SK-N-SH (cell line): ENCODE data around the gene MRM1. TPM values are rescaled to one million over a fixed set of nuclear protein-coding genes. Genes with fewer than 3 reads are reported as not detected.

Experiments
- CTCF ChIA-PET: fragments of 300-600, 350-600 bp; formaldehyde crosslinking; extraction: SDS; loops from one replicate; lab custom pipeline; 2021; lab: Yijun Ruan, JAX
- POLR2A ChIA-PET: fragments of 350-600 bp; sonication (Branson Sonifier 250); formaldehyde crosslinking; extraction: SDS; loops from one replicate; lab custom pipeline; 2020; ENCODE audit warnings: antibody characterized with exemption, inconsistent platforms; lab: Yijun Ruan, JAX
- DNase-seq: peaks from one replicate; pipeline ENCODE4 v3.0.0; 2012
- H2AFZ ChIP-seq: fragments of 200-600 bp; sonication (generic); 2 replicates; pipeline ENCODE4 v1.8.1; 2016; ENCODE audit warnings: antibody characterized with exemption, mild to moderate bottlenecking, low read depth
- H3F3A ChIP-seq: fragments of 200-600 bp; sonication (generic); replicated peaks from 2 replicates; pipeline ENCODE3; 2016; ENCODE audit warnings: antibody characterized with exemption, mild to moderate bottlenecking; ENCODE audit not compliant: insufficient read depth
- H3K27ac ChIP-seq, 2 experiments: fragments of 200-500 bp in 1 of 2; fragments of 200-600 bp in 1 of 2; sonication (Bioruptor generic) in 1 of 2; sonication (generic), shearing (Covaris generic) in 1 of 2; 2 replicates each; pipeline versions ENCODE4 v1.5.1 to v1.6.1; 2014 to 2016; ENCODE audit warnings: low read depth in 2 of 2, inconsistent platforms in 1 of 2, low read length in 1 of 2, mild to moderate bottlenecking in 1 of 2, mixed read lengths in 1 of 2
- H3K27me3 ChIP-seq: fragments of 200-600 bp; sonication (generic), shearing (Covaris generic); 2 replicates; pipeline ENCODE4 v1.6.1; 2016; ENCODE audit warnings: mixed run types; ENCODE audit not compliant: insufficient read depth
- H3K36me3 ChIP-seq, 2 experiments: fragments of 200-500 bp in 1 of 2; fragments of 200-600 bp in 1 of 2; sonication (Bioruptor generic) in 1 of 2; sonication (generic) in 1 of 2; replicated peaks in 1 of 2; 2 replicates each; pipeline versions ENCODE3 to v1.5.1; 2014 to 2016; ENCODE audit warnings: low read length in 1 of 2, mild to moderate bottlenecking in 1 of 2; ENCODE audit not compliant: insufficient read depth in 2 of 2, control insufficient read depth in 1 of 2
- H3K4me1 ChIP-seq, 2 experiments: fragments of 200-500 bp in 1 of 2; fragments of 200-600 bp in 1 of 2; sonication (Bioruptor generic) in 1 of 2; sonication (generic), shearing (Covaris generic) in 1 of 2; 2 replicates each; pipeline versions ENCODE4 v1.5.1 to v1.6.1; 2014 to 2016; ENCODE audit warnings: low read depth in 1 of 2, low read length in 1 of 2, mixed run types in 1 of 2; ENCODE audit not compliant: insufficient read depth in 2 of 2, control insufficient read depth in 1 of 2
- H3K4me2 ChIP-seq: fragments of 200-600 bp; sonication (generic), shearing (Covaris generic); 2 replicates; pipeline ENCODE4 v1.6.1; 2017; ENCODE audit warnings: mixed run types
- H3K4me3 ChIP-seq, 2 experiments: fragments of 200-500 bp in 1 of 2; fragments of 200-600 bp in 1 of 2; sonication (Bioruptor generic) in 1 of 2; sonication (generic), shearing (Covaris generic) in 1 of 2; 2 replicates each; pipeline versions ENCODE4 v1.5.1 to v1.8.1; 2014 to 2016; ENCODE audit warnings: low read depth in 2 of 2, inconsistent platforms in 1 of 2, low read length in 1 of 2, mild to moderate bottlenecking in 1 of 2, mixed read lengths in 1 of 2, moderate library complexity in 1 of 2
- H3K79me2 ChIP-seq: fragments of 200-600 bp; sonication (generic); 2 replicates; pipeline ENCODE4 v1.8.1; 2017; ENCODE audit warnings: mild to moderate bottlenecking; ENCODE audit not compliant: insufficient read depth
- H3K9ac ChIP-seq: fragments of 200-600 bp; sonication (generic); 2 replicates; pipeline ENCODE4 v1.6.1; 2017; ENCODE audit warnings: mixed run types
- H3K9me2 ChIP-seq: fragments of 200-600 bp; sonication (generic); 2 replicates; pipeline ENCODE4 v1.6.1; 2017; ENCODE audit warnings: mixed run types
- H3K9me3 ChIP-seq: fragments of 200-600 bp; sonication (generic); 2 replicates; pipeline ENCODE4 v1.6.1; 2017; ENCODE audit warnings: mixed run types, mild to moderate bottlenecking, moderate library complexity
- H4K20me1 ChIP-seq: fragments of 200-600 bp; sonication (generic); 2 replicates; pipeline ENCODE4 v1.6.1; 2017; ENCODE audit warnings: mild to moderate bottlenecking, mixed run types; ENCODE audit not compliant: insufficient read depth
- CHD2 ChIP-seq: fragments of 150-350 bp; IDR thresholded peaks from 2 replicates; pipeline ENCODE4 v1.6.1; 2018; ENCODE audit warnings: low read length; ENCODE audit not compliant: partially characterized antibody
- EP300 ChIP-seq, 2 experiments: IDR thresholded peaks; 2 replicates each; pipeline versions ENCODE4 v1.4.0 to v1.6.1; 2012; ENCODE audit warnings: borderline replicate concordance in 1 of 2, low read depth in 1 of 2, low read length in 1 of 2
- EZH2phosphoT487 ChIP-seq: fragments of 200-600 bp; sonication (generic); IDR thresholded peaks from 2 replicates; pipeline ENCODE4 v1.6.1; 2017; ENCODE audit warnings: low read depth, mixed run types, mild to moderate bottlenecking, antibody characterized with exemption, moderate library complexity, borderline replicate concordance
- FOSL2 ChIP-seq: IDR thresholded peaks from 2 replicates; pipeline ENCODE4 v1.4.0; 2012; ENCODE audit warnings: low read depth, mild to moderate bottlenecking, moderate library complexity, borderline replicate concordance
- JUND ChIP-seq: IDR thresholded peaks from 2 replicates; pipeline ENCODE4 v1.4.0; 2012
- MXI1 ChIP-seq: IDR thresholded peaks from 2 replicates; pipeline ENCODE4 v1.6.1; 2012; ENCODE audit warnings: mild to moderate bottlenecking, low read depth, low read length, improper control_type of control experiment
- RAD21 ChIP-seq: IDR thresholded peaks from 2 replicates; pipeline ENCODE4 v1.6.1; 2012; ENCODE audit warnings: mild to moderate bottlenecking, low read length
- RFX5 ChIP-seq: IDR thresholded peaks from 2 replicates; pipeline ENCODE4 v1.6.1; 2012; ENCODE audit warnings: mild to moderate bottlenecking, improper control_type of control experiment, low read length
- RXRA ChIP-seq: IDR thresholded peaks from 2 replicates; pipeline ENCODE4 v1.4.0; 2012; ENCODE audit warnings: low read depth, mild to moderate bottlenecking, borderline replicate concordance
- SMC3 ChIP-seq: IDR thresholded peaks from 2 replicates; pipeline ENCODE4 v1.6.1; 2012; ENCODE audit warnings: low read depth, low read length, improper control_type of control experiment
- TAF1 ChIP-seq: IDR thresholded peaks from 2 replicates; pipeline ENCODE4 v1.6.1; 2012; ENCODE audit warnings: low read depth, mild to moderate bottlenecking, low read length, moderate library complexity, borderline replicate concordance
- TEAD4 ChIP-seq: IDR thresholded peaks from 2 replicates; pipeline ENCODE4 v1.4.0; 2012; ENCODE audit warnings: mild to moderate bottlenecking, borderline replicate concordance; ENCODE audit not compliant: insufficient read depth
- WGBS: methylation state at CpG from one replicate; pipeline ENCODE4 v1.1.6; 2017; ENCODE audit warnings: low lambda C conversion rate; 5-methylcytosine and 5-hydroxymethylcytosine counted together
- polyA plus RNA-seq, 3 experiments: library from polyadenylated mRNA; depleted of rRNA; stranded (reverse); fragments of >200 nt; gene quantifications; 2 replicates each; pipeline ENCODE4 v1.2.3, GENCODE V29; 2012
- TF ChIP-seq, protein P1 (sequence below): IDR thresholded peaks from 2 replicates; pipeline ENCODE4 v1.4.0; 2012; ENCODE audit warnings: low read depth
- TF ChIP-seq, protein P2 (sequence below): IDR thresholded peaks from 2 replicates; pipeline ENCODE4; 2012
- TF ChIP-seq, protein P3 (sequence below): fragments of 150-350 bp; IDR thresholded peaks from 2 replicates; pipeline ENCODE4 v1.6.1; 2016; ENCODE audit warnings: mild to moderate bottlenecking, low read depth, low read length

MRM1 gene
- polyA plus RNA-seq, 1 of the 3 experiments (the other 2 are of a cell fraction), result 9.8 TPM

DNA sequence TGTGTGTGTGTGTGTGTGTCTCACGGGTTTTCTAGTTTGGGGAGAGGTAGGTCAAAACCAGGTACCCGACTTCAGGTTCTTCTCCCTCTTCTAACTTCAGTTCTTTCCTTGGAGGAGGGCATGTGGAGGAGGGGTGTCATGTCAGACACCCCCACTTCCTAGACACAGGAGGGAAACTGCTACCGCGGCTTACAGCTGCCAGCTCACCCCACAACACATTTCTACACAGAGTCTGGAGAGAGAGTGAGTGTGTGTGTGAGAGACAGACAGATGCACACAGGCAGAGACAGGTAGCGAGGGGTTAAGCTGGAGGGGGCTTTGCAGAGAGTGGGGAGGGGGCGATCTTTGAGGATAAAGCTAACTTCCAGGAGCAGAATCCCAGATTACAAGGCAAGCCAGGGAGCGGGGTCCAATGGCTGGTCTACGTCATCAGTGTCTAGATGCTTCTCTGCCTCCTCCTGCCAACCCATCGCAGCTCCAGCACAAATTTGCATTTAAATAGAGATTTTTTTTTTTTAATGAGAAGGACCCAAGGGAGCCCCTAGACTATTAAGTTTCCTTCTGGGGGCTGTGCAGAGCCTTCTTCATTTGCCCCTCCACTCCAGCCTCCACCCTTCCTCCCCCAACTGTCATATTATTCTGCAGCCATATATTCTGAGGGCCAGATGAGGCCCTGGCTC, 48.9 kb downstream of the MRM1 start:
- no peaks in the 10 kb centered on the region; a peak in 1 of 4 replicates for H3K4me1 ChIP-seq
- POLR2A ChIA-PET, result no interaction called here
- H3F3A ChIP-seq, result no peaks in the 10 kb centered on the region
- 53% methylated on average over 9 of the region's 9 CpGs for WGBS
- TF ChIP-seq RFX5, result no peak
- TF ChIP-seq EP300 (IDR thresholded peaks at IDR 0.05; ENCODE audit: borderline replicate concordance in 1 of 2, low read depth in 1 of 2, low read length in 1 of 2), result no peak
- TF ChIP-seq JUND, result no peak
- no peak for TF ChIP-seq MXI1
- TF ChIP-seq, protein P1, sequence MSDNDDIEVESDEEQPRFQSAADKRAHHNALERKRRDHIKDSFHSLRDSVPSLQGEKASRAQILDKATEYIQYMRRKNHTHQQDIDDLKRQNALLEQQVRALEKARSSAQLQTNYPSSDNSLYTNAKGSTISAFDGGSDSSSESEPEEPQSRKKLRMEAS, result no peak
- no peak for TF ChIP-seq SMC3
- no peak for TF ChIP-seq EZH2phosphoT487
- TF ChIP-seq, all 33 proteins: peak for 0
- Histone ChIP-seq H3K36me3 (no peaks in the 10 kb centered on the region), H3K4me3 (no peak overlapping the region), H3K27me3 (peaks cover 4% of the 10 kb centered on the region; the same call in 1 of the 2 replicates), H3K9me3 (no peaks in the 10 kb centered on the region), H3K27ac (no peak overlapping the region), H3K9me2 (no peaks in the 10 kb centered on the region), H2AFZ (no peak overlapping the region), H4K20me1 (no peaks in the 10 kb centered on the region), H3K9ac (no peak overlapping the region), H3K4me2 (no peak overlapping the region), H3K79me2 (no peaks in the 10 kb centered on the region)
- no peak for DNase-seq
- CTCF ChIA-PET, result interaction anchor here (1.7 to 3.6 kb wide), 3 partner anchors 14 to 23 kb away, joined by 5 to 16 read pairs (median 7); no protein-coding TSS in a partner anchor

DNA sequence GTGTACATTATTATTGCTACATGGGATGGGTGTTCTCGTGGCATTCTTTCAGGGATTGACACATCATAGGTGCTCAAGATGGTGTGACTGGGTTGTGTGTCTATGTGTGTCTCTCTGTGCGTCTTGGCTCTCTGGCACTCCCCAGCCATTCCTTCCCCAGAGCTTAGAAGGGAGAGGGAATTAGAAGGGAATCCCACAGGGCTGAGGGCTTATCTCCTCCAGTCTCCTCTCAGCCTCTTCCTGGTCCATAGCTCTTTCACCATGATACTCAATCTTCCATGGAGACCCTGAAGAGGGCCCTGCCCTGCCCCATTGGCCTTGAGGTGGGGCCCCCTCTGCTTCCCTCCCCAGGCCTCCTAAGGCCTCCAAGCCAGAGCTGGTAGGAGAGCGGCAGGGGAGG, 52.0 kb downstream of the MRM1 start:
- no peak overlapping the region for H3K9ac ChIP-seq
- no peak overlapping the region for H3K27ac ChIP-seq
- H3K4me3 ChIP-seq, result no peak overlapping the region
- H3K27me3 ChIP-seq, result peaks cover 4% of the 10 kb centered on the region; the same call in 1 of the 2 replicates
- H3F3A ChIP-seq, result no peaks in the 10 kb centered on the region
- H3K4me1 ChIP-seq, result no peaks in the 10 kb centered on the region; a peak in 1 of 4 replicates
- no peak for DNase-seq
- CTCF ChIA-PET, result interaction anchor here (0.5 to 2.6 kb wide), 3 partner anchors 24 to 394 kb away, joined by 3 to 6 read pairs (median 3); no protein-coding TSS in a partner anchor
- H4K20me1 ChIP-seq, result no peaks in the 10 kb centered on the region
- H3K4me2 ChIP-seq, result no peak overlapping the region
- POLR2A ChIA-PET, result no interaction called here
- H2AFZ ChIP-seq, result no peak overlapping the region
- no peak for TF ChIP-seq RAD21
- TF ChIP-seq, protein P2, sequence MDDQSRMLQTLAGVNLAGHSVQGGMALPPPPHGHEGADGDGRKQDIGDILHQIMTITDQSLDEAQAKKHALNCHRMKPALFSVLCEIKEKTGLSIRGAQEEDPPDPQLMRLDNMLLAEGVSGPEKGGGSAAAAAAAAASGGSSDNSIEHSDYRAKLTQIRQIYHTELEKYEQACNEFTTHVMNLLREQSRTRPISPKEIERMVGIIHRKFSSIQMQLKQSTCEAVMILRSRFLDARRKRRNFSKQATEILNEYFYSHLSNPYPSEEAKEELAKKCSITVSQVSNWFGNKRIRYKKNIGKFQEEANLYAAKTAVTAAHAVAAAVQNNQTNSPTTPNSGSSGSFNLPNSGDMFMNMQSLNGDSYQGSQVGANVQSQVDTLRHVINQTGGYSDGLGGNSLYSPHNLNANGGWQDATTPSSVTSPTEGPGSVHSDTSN, result no peak
- TF ChIP-seq RXRA, result no peak
- no peak for TF ChIP-seq MXI1
- TF ChIP-seq JUND, result no peak
- TF ChIP-seq FOSL2, result no peak
- TF ChIP-seq CHD2, result no peak
- TF ChIP-seq RFX5, result no peak
- TF ChIP-seq TEAD4, result no peak
- TF ChIP-seq, protein P3, sequence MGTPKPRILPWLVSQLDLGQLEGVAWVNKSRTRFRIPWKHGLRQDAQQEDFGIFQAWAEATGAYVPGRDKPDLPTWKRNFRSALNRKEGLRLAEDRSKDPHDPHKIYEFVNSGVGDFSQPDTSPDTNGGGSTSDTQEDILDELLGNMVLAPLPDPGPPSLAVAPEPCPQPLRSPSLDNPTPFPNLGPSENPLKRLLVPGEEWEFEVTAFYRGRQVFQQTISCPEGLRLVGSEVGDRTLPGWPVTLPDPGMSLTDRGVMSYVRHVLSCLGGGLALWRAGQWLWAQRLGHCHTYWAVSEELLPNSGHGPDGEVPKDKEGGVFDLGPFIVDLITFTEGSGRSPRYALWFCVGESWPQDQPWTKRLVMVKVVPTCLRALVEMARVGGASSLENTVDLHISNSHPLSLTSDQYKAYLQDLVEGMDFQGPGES, result no peak
- no peak for TF ChIP-seq TAF1
- WGBS, result 54% methylated on average over 2 of the region's 3 CpGs
- no peaks in the 10 kb centered on the region for H3K79me2 ChIP-seq
- H3K36me3 ChIP-seq, result no peaks in the 10 kb centered on the region
- no peaks in the 10 kb centered on the region for H3K9me3 ChIP-seq
- H3K9me2 ChIP-seq, result no peaks in the 10 kb centered on the region
